Measurements from ENCODE around the gene POLDIP2.

Gene POLDIP2

DNA sequence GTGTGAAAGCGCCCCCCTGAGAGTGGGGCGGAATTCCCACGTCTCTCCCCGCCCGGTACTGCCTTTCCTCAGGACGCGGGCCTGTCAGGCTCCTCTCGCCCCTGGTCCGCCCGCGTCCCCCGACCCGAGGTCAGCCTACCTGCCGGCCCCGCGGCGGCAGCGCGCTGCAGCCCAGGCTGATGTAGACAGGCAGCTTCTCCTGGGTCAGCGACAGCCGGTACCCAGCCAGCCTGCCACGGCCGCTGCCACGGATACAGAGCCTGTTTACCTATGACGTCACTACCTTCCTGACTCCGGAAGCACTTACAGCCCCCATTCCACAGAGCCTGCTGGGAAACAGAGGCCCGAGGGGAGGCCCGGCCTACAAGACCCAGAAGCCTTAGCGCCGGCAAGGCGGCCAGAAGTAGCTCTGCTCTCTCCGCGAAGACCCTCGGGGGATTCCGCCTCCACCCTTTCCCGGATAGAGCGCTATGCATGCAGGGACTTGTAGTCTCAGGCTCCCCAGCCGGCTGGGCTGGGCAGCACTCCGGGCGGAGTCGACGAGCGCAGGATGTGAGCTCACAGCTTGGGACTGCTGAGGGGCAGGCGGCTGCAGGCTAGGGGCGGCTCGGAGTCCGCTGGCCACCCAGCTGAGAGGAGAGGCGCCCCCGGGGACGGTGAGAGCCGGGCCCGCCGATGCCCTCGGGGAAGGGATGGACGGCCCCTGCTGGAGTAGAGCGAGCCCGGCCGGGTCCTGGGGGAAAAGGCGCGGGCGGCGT, 21.9 kb downstream of the POLDIP2 start, which contains the start of the genes IFT20 and TNFAIP1:
TSS of gene IFT20 (minus strand) at position 272 of the 758 bp plus-strand sequence. CDS start 3,487 bp downstream, outside the sequence.
TSS of gene TNFAIP1 (plus strand) at position 561 of the 758 bp plus-strand sequence. CDS start 3,761 bp downstream, outside the sequence.
- DNase-seq = peak; percentile 100

DNA sequence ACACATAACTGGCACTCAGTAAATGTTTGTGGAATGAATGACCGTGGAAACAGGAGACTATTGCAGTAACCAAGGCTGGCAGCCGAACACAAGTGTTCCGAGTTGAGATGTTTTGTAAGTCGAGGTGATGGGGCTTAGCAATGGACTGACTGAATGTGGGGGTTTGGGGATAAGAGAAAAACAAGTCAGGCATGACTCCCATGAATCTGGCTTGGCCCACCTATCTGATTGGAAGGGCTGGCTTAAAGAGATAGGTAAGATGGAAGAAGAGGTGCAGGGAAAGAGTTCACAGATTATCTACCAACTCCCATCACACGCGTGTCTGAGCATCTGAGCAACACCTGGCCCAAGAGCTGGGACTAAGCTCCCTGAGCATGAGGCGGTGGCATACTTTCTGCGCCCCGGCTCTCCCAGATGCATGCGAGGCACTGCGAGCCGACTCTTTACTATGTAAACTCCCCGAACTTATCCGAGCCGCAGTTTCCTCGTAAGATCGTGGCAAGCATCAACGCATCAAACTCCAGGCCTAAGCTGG, 22.6 kb downstream of the POLDIP2 start:
- no peak for DNase-seq

DNA sequence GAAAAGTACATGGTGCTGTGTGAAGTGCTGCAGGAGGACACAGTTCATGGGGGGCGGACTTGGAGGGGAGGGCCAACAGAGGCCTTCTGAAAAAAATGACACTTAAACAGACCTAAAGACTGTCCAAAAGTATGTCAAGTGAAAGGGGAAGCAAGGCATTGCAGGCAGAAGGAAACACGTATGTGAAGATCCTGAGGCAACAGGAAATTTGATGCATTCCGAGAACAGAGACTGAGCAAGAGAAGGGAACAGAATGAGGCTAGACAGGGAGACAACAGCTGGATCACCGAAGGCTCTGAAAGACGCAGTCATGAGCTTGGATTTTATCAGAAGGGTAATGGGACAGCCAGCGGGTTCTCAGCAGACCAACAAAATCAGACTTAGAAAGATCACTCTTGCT, 23.2 kb downstream of the POLDIP2 start:
- no peak for DNase-seq

GRCh38 chr17:28333083-28333746, 24.1 kb downstream of the POLDIP2 start:
- DNase-seq = no peak

DNA sequence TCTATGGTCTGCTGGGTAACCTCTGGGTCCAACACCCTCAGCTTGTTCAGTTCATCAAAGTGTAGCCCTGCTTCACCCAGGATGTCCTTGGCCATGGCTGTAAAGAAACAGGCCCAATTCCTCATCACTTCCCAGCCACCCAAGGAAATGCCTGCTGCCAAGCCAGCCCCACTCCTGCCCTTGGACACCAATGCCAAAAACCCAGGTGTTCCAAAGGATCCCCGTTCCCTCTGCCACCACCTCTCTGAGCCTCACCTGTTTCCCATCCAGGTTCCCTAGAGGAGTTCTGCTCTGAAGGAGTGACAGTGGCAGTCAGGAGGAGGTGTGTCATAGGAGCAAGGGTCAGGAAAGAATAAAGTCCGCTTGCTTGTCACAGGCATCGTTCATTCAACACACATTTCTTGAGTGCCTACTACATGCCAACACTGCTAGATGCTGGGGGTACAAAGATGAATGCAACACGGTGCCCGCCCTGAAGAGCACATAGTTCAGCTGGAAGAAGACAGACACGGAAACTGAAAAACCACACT, 25.4 kb downstream of the POLDIP2 start:
- DNase-seq = no peak

GRCh38 chr17:28330671-28331070, 26.7 kb downstream of the POLDIP2 start:
- no peak for DNase-seq

- no peak for DNase-seq
These were observed 29.0 kb downstream of the POLDIP2 start for GRCh38 chr17:28328325-28328724.

DNA sequence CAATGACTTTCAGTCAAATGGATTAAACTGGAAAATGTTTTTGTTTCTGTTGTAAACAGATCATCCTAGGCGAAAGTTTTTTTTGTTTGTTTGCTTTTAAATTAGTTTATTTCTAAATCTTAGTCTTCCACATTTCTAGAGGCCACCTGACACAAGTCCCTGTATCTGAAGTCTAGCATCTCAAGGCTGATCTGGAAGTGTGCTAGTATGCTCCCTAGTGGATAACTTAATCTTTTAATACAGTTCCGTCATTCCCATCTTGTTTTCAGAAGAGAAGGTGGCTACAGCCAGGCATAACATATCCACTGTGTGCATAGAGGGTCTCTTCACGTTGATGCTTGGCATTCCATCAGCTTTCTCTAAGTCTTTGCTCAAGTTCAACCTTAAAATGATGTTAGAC, 29.6 kb downstream of the POLDIP2 start:
- no peak for DNase-seq

- no peak for DNase-seq
These were observed 30.2 kb downstream of the POLDIP2 start for GRCh38 chr17:28327031-28327607.

DNA sequence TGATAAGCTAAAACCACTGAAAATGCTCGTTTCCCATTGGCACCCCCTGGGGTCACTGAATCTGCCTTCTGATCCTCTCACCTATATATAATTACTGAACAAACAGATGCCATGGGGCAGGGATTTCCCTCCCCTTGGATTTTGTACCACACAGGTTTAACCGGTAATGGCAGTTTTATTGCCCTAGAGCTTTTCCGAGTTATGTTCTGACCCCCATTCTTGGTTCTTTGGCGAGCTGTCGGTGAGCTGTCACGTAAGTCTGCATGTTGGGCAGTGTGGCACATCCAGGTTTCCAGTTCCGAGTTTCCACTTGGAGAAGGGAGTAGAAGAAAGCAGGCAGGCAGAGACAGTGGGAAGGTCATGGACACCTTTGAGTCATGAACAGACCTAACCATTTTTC, 31.2 kb downstream of the POLDIP2 start:
- DNase-seq = peak; percentile 32

DNA sequence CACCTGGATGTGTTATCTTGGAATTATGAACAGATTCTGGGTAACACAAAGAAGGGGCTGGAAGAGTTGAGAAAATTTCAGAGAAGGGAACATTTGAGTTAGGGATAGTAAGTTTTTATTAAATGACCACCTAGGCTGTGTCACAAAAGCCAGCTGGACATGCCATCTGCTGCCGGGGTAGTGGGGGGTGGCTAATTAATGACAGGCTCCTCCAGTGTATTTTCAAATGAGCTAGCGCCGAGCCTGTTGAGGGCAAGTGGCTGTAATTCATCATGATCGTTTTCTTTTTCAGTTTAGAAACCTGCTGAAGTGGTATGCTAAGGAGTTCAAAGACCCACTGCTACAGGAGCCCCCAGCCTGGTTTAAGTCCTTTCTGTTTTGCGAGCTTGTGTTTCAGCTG, 32.1 kb downstream of the POLDIP2 start:
- peak; percentile 19 for DNase-seq

- no peak for DNase-seq
These were observed 32.5 kb downstream of the POLDIP2 start for GRCh38 chr17:28324781-28325180.

- no peak for DNase-seq
These were observed 33.0 kb downstream of the POLDIP2 start for GRCh38 chr17:28324267-28324745.

- DNase-seq = no peak
These were observed 36.9 kb downstream of the POLDIP2 start for GRCh38 chr17:28320215-28321061.

DNA sequence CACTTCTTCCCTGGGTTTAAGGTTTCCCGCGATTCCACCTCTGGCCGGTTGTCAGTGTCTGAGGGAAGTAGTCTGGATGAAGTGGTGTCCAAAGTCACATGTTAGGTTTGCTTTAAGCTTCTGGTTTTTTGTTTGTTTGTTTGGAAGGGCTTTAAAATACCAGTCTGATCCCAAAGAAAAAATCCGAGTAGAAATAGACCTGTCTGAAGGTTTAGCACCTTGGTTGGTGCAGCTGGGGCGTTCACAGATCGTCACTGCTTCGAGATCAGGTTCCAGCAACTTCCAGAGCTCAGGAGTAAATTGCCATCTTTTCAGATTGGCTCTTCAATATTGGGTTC, 37.8 kb downstream of the POLDIP2 start:
- DNase-seq = peak; percentile 41

DNA sequence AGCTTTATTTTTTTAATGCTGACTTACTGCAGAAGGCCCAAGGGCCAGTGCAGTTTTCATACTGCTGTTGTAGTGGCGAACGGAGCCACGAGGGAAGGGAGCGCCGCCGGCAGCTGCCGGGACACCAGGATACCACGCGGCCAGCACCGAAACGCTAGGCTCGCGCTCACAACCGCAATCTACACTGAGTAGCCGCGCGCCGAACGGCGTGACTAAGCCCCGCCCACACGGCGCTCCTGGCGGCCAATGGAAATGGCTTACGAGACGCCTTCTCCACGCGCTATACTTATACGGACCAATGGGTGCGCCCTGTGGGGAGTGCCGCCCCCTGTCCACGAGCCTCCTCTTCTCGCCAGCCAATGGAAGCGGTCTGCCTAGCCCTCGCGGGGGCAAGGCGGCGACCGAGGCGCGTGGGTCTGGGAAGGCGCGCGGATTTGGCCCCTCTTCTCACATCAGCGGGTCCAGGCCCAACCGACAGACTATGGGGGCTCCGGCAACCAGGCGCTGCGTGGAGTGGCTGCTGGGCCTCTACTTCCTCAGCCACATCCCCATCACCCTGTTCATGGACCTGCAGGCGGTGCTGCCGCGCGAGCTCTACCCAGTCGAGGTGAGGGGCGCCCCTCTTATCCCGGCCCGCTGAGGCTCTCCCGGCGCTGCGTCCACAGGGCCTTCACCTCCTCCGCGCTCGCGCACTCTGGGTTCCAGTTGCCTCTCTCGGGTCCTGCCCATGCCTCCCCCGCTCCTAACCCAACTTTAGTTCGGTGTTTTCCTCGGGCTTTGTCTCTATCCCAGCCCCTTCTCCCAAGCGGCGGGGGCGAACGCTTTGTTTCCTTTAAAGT, 38.3 kb downstream of the POLDIP2 start, which contains the start of gene TMEM97:
TSS of gene TMEM97 (plus strand) at position 442 of the 839 bp plus-strand sequence. CDS start at position 482, 40 bp downstream.
- peak; percentile 98 for DNase-seq

DNA sequence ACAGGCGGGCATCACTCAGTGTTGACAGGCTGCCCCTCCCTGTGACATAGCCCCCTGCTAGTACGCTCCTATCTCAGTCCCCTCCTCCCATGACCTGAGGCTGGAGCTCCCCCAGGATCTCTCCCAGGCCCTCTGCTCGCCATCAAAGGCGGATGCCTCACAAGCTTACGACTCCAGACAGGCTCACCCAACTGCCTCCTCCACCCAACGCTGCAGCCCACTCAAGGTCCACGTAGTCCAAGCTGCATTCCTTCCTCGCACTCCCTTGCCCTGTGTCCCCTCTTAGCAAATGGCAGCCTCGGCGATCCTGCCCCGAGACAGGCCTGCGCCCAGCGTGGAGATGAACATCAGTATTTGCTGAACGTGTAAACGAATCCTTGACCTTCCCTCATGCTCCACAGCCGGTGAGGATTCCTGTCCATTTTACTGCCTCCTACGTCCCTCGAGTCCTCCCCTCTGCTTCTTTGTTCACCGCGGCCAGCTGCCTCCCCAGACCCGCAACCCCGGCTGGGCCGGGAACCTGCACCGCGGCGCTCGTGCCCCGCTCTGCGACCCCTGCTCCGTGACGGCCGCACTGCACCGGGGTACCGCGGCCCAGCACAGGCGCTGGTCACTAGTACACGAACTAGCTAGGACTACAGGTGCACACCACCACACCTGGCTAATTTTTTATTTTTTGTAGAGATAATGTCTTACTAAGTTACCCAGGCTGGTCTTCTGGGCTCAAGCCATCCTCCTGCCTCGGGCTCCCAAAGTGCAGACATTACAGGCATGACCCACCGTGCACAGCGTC, 39.2 kb downstream of the POLDIP2 start:
- peak; percentile 39 for DNase-seq

DNA sequence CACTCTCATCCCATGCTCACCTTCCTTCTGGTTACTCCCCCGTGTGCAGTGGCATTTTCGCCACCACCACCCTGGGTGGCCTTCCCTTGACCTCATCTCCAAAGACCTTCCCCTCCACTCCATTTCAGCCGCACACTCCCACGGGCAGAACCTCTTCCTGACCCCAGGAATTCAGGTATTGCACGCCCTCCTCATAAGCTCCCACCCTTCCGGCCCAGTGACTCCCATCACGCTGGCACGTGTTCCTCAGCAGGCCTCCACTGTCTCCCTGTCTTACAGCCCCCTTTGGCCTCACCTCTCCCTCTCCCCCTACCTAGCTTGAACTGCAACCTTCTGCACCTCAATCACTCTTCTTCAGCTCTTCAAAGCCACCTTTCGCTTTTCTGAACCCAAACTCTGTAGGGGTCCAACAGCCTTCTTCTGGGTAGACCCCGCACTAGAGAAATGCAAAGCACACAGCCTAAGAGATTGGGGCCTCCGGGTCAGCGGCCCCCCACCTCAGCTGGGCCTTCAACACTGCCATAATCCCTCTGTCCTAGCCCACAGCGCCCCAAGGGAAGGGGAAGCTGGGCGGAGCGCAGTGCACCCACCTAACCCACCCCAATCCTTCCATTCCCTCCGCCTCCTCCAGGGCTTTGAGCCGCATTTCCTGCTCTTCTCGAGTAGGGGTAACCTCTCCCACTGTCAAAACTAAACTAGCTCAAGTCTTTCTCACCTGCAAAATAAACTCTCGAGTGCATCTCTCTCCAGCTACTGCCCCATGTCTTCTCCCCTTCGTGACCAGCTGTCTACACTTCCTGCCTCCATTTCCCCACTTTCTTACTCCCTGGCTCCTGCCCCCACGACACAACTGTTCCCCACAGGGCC, 40.0 kb downstream of the POLDIP2 start:
- DNase-seq = no peak
